Measurements from ENCODE around the gene VMP1. TPM values are rescaled to one million over a fixed set of nuclear protein-coding genes. Genes with fewer than 3 reads are reported as not detected.

Gene VMP1
- total RNA-seq, 4 donors from 2014 or later, result 48.3 to 108 (median 72.4) TPM

- no peak for TF ChIP-seq CTCF (IDR thresholded peaks at IDR 0.05)
- TF ChIP-seq POLR2A (IDR thresholded peaks at IDR 0.05), result no peak
- TF ChIP-seq EP300 (IDR thresholded peaks at IDR 0.05), result no peak
- TF ChIP-seq POLR2AphosphoS5 (IDR thresholded peaks at IDR 0.05), result no peak
- WGBS, result 85% methylated on average over 3 of the region's 3 CpGs
- no peaks in the 10 kb centered on the region for H3K9me3 ChIP-seq
- H3K4me3 ChIP-seq, result no peak overlapping the region
- H3K27ac ChIP-seq, result no peak overlapping the region
- H3K4me1 ChIP-seq, result peaks cover 6% of the 10 kb centered on the region
- H3K36me3 ChIP-seq, result peaks cover 8% of the 10 kb centered on the region
- no peak for DNase-seq (ENCODE audit: low spot score in 2 of 2)
- H3K27me3 ChIP-seq, result no peaks in the 10 kb centered on the region
These were observed 104.7 kb downstream of the VMP1 start for GRCh38 chr17:59812139-59812538.

GRCh38 chr17:59814276-59814675 lies 106.8 kb downstream of the VMP1 start:
- Histone ChIP-seq H3K36me3 (peaks cover 9% of the 10 kb centered on the region), H3K4me1 (peaks cover 6% of the 10 kb centered on the region), H3K9me3 (no peaks in the 10 kb centered on the region), H3K27ac (no peak overlapping the region), H3K27me3 (no peaks in the 10 kb centered on the region), H3K4me3 (no peak overlapping the region)
- 96% methylated on average over 1 of the region's 1 CpG for WGBS
- no peak for DNase-seq (ENCODE audit: low spot score in 2 of 2)
- TF ChIP-seq POLR2A (IDR thresholded peaks at IDR 0.05), result no peak
- TF ChIP-seq POLR2AphosphoS5 (IDR thresholded peaks at IDR 0.05), result no peak

GRCh38 chr17:59814685-59815084 lies 107.2 kb downstream of the VMP1 start:
- 89% methylated on average over 3 of the region's 3 CpGs for WGBS
- no peaks in the 10 kb centered on the region for H3K9me3 ChIP-seq
- no peaks in the 10 kb centered on the region for H3K27me3 ChIP-seq
- H3K4me1 ChIP-seq, result peaks cover 6% of the 10 kb centered on the region
- no peak overlapping the region for H3K4me3 ChIP-seq
- TF ChIP-seq CTCF (IDR thresholded peaks at IDR 0.05), result no peak
- peaks cover 14% of the 10 kb centered on the region for H3K36me3 ChIP-seq
- peak overlapping the region; percentile 5 for H3K27ac ChIP-seq
- no peak for DNase-seq (ENCODE audit: low spot score in 2 of 2)

GRCh38 chr17:59815965-59816364 lies 108.5 kb downstream of the VMP1 start:
- WGBS, result 68% methylated on average over 1 of the region's 1 CpG
- Histone ChIP-seq H3K27me3 (no peaks in the 10 kb centered on the region), H3K4me3 (no peak overlapping the region), H3K27ac (peak overlapping the region; percentile 26), H3K9me3 (no peaks in the 10 kb centered on the region), H3K36me3 (peaks cover 14% of the 10 kb centered on the region), H3K4me1 (peaks cover 6% of the 10 kb centered on the region)
- no peak for TF ChIP-seq EP300 (IDR thresholded peaks at IDR 0.05)
- TF ChIP-seq POLR2AphosphoS5 (IDR thresholded peaks at IDR 0.05), result no peak
- TF ChIP-seq POLR2A (IDR thresholded peaks at IDR 0.05), result no peak
- TF ChIP-seq CTCF (IDR thresholded peaks at IDR 0.05), result no peak
- DNase-seq (ENCODE audit: low spot score in 2 of 2), result no peak

GRCh38 chr17:59825533-59826322 lies 118.3 kb downstream of the VMP1 start:
- Histone ChIP-seq H3K27ac (peak overlapping the region; percentile 84), H3K4me1 (peaks cover 49% of the 10 kb centered on the region), H3K27me3 (no peaks in the 10 kb centered on the region), H3K4me3 (no peak overlapping the region), H3K36me3 (peaks cover 4% of the 10 kb centered on the region), H3K9me3 (no peaks in the 10 kb centered on the region)
- no peak for DNase-seq (ENCODE audit: low spot score in 2 of 2)
- 66% methylated on average over 5 of the region's 5 CpGs for WGBS
- TF ChIP-seq POLR2AphosphoS5 (IDR thresholded peaks at IDR 0.05) (peak in 1 of 3 donors; percentile 75), EP300 (IDR thresholded peaks at IDR 0.05) (peak; percentile 77), CTCF (IDR thresholded peaks at IDR 0.05) (no peak)

Measured in suprapubic skin (tissue), 4 donors.